Measurements from ENCODE around the gene SLC16A12.

- no peak for TF ChIP-seq POLR2AphosphoS5 (IDR thresholded peaks at IDR 0.05; ENCODE audit: low read depth, low read length)
- no peak for TF ChIP-seq POLR2A (IDR thresholded peaks at IDR 0.05; ENCODE audit: low read depth, low read length)
- TF ChIP-seq TAF1 (IDR thresholded peaks at IDR 0.05; ENCODE audit: borderline replicate concordance, low read depth, low read length), result no peak
These were observed 11.1 kb downstream of the SLC16A12 start for GRCh38 chr10:89524279-89524678.
